Activated T-cell treated with anti-CD3 and anti-CD28 coated beads, Interleukin-2, amount 50 U/mL, for 4 hours (primary cell): ENCODE data around the gene AP1B1. TPM values are rescaled to one million over a fixed set of nuclear protein-coding genes. Genes with fewer than 3 reads are reported as not detected.
A peak's percentile ranks its signal among the peaks of the same experiment; 100 is the strongest.

Experiments
- ATAC-seq, 2 donors: fragments of 200-7000 bp; cut with Tn5 transposase; one replicate each; pipeline ENCODE4 v1.10.0; 2021
- DNase-seq: peaks from one replicate; pipeline ENCODE4 v3.0.0-alpha.2; 2020
- H3K27me3 Mint-ChIP-seq: one replicate; pipeline ENCODE4 v1.8.0; 2021; ENCODE audit warnings: low read depth, mixed read lengths
- H3K36me3 Mint-ChIP-seq: one replicate; pipeline ENCODE4 v1.8.0; 2022; ENCODE audit warnings: mixed read lengths; ENCODE audit not compliant: insufficient read depth
- H3K4me1 Mint-ChIP-seq: one replicate; pipeline ENCODE4 v1.8.0; 2021; ENCODE audit warnings: low read depth, mixed read lengths
- H3K4me3 Mint-ChIP-seq: one replicate; pipeline ENCODE4 v1.8.0; 2021; ENCODE audit warnings: mild to moderate bottlenecking, moderate library complexity, mixed read lengths
- H3K9me3 Mint-ChIP-seq: one replicate; pipeline ENCODE4 v1.8.0; 2021; ENCODE audit warnings: mixed read lengths
- total RNA-seq, 3 donors: library from RNA; stranded (reverse); gene quantifications; one replicate each; pipeline ENCODE4 v1.2.1, GENCODE V29; 2021

AP1B1 gene
- total RNA-seq, 3 donors from 2014 or later = 87.0 to 92.2 (median 89.8) TPM

- DNase-seq (no peak), ATAC-seq (no peak)
- H3K36me3 Mint-ChIP-seq = peaks cover 7% of the 10 kb centered on the region
- H3K4me3 Mint-ChIP-seq = no peak overlapping the region
- no peaks in the 10 kb centered on the region for H3K27me3 Mint-ChIP-seq
- H3K4me1 Mint-ChIP-seq = no peaks in the 10 kb centered on the region
- no peaks in the 10 kb centered on the region for H3K9me3 Mint-ChIP-seq
Observed at GRCh38 chr22:29328566-29329500, 59.5 kb downstream of the AP1B1 start.

- ATAC-seq (peak in 1 of 2 donors; percentile 21), DNase-seq (no peak)
- no peak overlapping the region for H3K4me3 Mint-ChIP-seq
- H3K27me3 Mint-ChIP-seq = no peaks in the 10 kb centered on the region
- H3K9me3 Mint-ChIP-seq = no peaks in the 10 kb centered on the region
- no peaks in the 10 kb centered on the region for H3K4me1 Mint-ChIP-seq
- peaks cover 9% of the 10 kb centered on the region for H3K36me3 Mint-ChIP-seq
Observed at GRCh38 chr22:29328055-29328454, 60.3 kb downstream of the AP1B1 start.

GRCh38 chr22:29327089-29327764, 61.1 kb downstream of the AP1B1 start:
- Mint-ChIP-seq H3K9me3 (no peaks in the 10 kb centered on the region), H3K4me3 (no peak overlapping the region), H3K36me3 (peaks cover 9% of the 10 kb centered on the region), H3K4me1 (no peaks in the 10 kb centered on the region), H3K27me3 (no peaks in the 10 kb centered on the region)
- ATAC-seq (no peak), DNase-seq (no peak)

- no peaks in the 10 kb centered on the region for H3K27me3 Mint-ChIP-seq
- DNase-seq (no peak), ATAC-seq (no peak)
- H3K4me3 Mint-ChIP-seq = no peak overlapping the region
- H3K9me3 Mint-ChIP-seq = no peaks in the 10 kb centered on the region
- no peaks in the 10 kb centered on the region for H3K4me1 Mint-ChIP-seq
- peaks cover 9% of the 10 kb centered on the region for H3K36me3 Mint-ChIP-seq
Observed at GRCh38 chr22:29326481-29326880, 61.9 kb downstream of the AP1B1 start.

GRCh38 chr22:29325785-29326315, 62.5 kb downstream of the AP1B1 start:
- Mint-ChIP-seq H3K36me3 (peaks cover 9% of the 10 kb centered on the region), H3K4me3 (no peak overlapping the region), H3K27me3 (no peaks in the 10 kb centered on the region), H3K4me1 (no peaks in the 10 kb centered on the region), H3K9me3 (no peaks in the 10 kb centered on the region)
- ATAC-seq (no peak), DNase-seq (no peak)

GRCh38 chr22:29325356-29325755, 63.0 kb downstream of the AP1B1 start:
- no peak overlapping the region for H3K4me3 Mint-ChIP-seq
- H3K9me3 Mint-ChIP-seq = no peaks in the 10 kb centered on the region
- ATAC-seq = no peak

GRCh38 chr22:29323641-29324040, 64.7 kb downstream of the AP1B1 start:
- Mint-ChIP-seq H3K4me1 (no peaks in the 10 kb centered on the region), H3K27me3 (no peaks in the 10 kb centered on the region), H3K4me3 (no peak overlapping the region), H3K36me3 (peaks cover 5% of the 10 kb centered on the region), H3K9me3 (no peaks in the 10 kb centered on the region)
- no peak for DNase-seq
- ATAC-seq = no peak

More at GRCh38 chr22:29325356-29325755, 63.0 kb downstream of the AP1B1 start:
- Mint-ChIP-seq H3K36me3 (peaks cover 9% of the 10 kb centered on the region), H3K27me3 (no peaks in the 10 kb centered on the region), H3K4me1 (no peaks in the 10 kb centered on the region)
- DNase-seq = no peak

- no peak overlapping the region for H3K4me3 Mint-ChIP-seq
- H3K27me3 Mint-ChIP-seq = peaks cover 11% of the 10 kb centered on the region
- peaks cover 2% of the 10 kb centered on the region for H3K4me1 Mint-ChIP-seq
- DNase-seq (no peak), ATAC-seq (no peak)
- no peaks in the 10 kb centered on the region for H3K9me3 Mint-ChIP-seq
- peaks cover 2% of the 10 kb centered on the region for H3K36me3 Mint-ChIP-seq
Observed at GRCh38 chr22:29320546-29320945, 67.8 kb downstream of the AP1B1 start.

- H3K27me3 Mint-ChIP-seq = peaks cover 18% of the 10 kb centered on the region
- DNase-seq (no peak), ATAC-seq (no peak)
- H3K9me3 Mint-ChIP-seq = no peaks in the 10 kb centered on the region
- H3K4me1 Mint-ChIP-seq = peaks cover 9% of the 10 kb centered on the region
- peaks cover 2% of the 10 kb centered on the region for H3K36me3 Mint-ChIP-seq
- no peak overlapping the region for H3K4me3 Mint-ChIP-seq
Observed at GRCh38 chr22:29319072-29319471, 69.3 kb downstream of the AP1B1 start.

GRCh38 chr22:29317827-29318454, 70.4 kb downstream of the AP1B1 start:
- Mint-ChIP-seq H3K9me3 (no peaks in the 10 kb centered on the region), H3K4me3 (no peak overlapping the region), H3K4me1 (peaks cover 17% of the 10 kb centered on the region), H3K36me3 (no peaks in the 10 kb centered on the region), H3K27me3 (peaks cover 30% of the 10 kb centered on the region)
- no peak for ATAC-seq
- no peak for DNase-seq

- H3K4me3 Mint-ChIP-seq = no peak overlapping the region
- no peak for ATAC-seq
- H3K9me3 Mint-ChIP-seq = no peaks in the 10 kb centered on the region
- peaks cover 40% of the 10 kb centered on the region for H3K27me3 Mint-ChIP-seq
- DNase-seq = no peak
- H3K4me1 Mint-ChIP-seq = peaks cover 17% of the 10 kb centered on the region
- H3K36me3 Mint-ChIP-seq = no peaks in the 10 kb centered on the region
Observed at GRCh38 chr22:29316141-29316828, 72.1 kb downstream of the AP1B1 start.

GRCh38 chr22:29315286-29316140, 72.9 kb downstream of the AP1B1 start, which contains the start of gene RASL10A:
Gene RASL10A, minus strand, starts transcription at chr22:29315697. Its CDS starts 451 bp downstream, at chr22:29315246.
- Mint-ChIP-seq H3K36me3 (no peaks in the 10 kb centered on the region), H3K4me3 (peak within 1 kb of the TSS; percentile 0), H3K9me3 (no peaks in the 10 kb centered on the region), H3K4me1 (peaks cover 19% of the 10 kb centered on the region), H3K27me3 (peaks cover 44% of the 10 kb centered on the region)
- peak in 1 of 2 donors; percentile 28 for ATAC-seq
- DNase-seq = no peak
